ENCODE data around the gene CIROP.

The CIROP gene

DNA sequence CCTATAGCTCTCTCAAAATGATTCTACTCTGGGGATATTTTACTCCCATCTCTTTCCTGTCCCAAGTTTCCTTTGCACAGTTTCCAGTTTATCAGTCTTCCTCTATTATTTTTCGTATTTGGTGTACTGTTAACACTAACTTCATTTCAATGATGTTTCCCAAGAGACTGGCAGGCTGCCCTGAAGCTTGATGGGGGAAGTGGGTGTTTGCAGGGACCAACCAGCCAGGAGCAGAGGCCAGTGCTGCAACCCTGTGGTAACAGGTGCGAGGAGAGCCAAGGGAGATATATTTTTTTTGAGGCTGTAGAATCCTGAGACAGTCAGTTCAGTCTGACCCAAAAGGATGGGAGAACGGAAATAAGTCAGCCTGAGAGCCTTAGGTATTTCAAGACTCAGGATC, 26.1 kb upstream of the CIROP start:
- no peak for DNase-seq

DNA sequence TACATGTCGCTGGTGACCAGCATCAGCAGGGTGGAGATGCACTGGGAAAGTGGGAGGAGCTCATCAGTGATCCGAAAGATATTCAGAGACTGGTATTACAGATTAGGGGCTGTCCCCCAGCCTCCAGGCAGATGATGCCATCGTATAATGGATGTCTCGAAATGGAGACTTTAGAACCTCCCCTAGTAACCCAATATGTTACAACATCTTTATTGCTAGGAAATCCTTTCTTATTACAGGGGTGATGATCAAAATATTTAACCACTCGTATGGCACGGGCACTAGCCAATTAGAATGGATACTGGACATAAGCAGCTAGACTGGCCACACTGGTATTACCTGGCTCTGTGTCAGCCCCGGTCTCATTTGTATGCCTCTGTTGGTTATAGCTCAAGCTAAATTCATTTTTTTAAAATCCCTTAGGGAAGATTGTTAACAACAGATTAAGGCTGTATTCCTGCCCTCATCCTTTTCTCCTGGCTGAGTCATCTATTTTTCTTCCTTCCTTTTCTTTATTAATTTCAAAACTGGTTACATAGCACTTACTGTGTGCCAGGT, 25.0 kb upstream of the CIROP start:
- no peak for DNase-seq

GRCh38 chr14:23128969-23129758, 24.4 kb upstream of the CIROP start:
- no peak for DNase-seq

GRCh38 chr14:23127861-23128260, 23.1 kb upstream of the CIROP start:
- no peak for DNase-seq

DNA sequence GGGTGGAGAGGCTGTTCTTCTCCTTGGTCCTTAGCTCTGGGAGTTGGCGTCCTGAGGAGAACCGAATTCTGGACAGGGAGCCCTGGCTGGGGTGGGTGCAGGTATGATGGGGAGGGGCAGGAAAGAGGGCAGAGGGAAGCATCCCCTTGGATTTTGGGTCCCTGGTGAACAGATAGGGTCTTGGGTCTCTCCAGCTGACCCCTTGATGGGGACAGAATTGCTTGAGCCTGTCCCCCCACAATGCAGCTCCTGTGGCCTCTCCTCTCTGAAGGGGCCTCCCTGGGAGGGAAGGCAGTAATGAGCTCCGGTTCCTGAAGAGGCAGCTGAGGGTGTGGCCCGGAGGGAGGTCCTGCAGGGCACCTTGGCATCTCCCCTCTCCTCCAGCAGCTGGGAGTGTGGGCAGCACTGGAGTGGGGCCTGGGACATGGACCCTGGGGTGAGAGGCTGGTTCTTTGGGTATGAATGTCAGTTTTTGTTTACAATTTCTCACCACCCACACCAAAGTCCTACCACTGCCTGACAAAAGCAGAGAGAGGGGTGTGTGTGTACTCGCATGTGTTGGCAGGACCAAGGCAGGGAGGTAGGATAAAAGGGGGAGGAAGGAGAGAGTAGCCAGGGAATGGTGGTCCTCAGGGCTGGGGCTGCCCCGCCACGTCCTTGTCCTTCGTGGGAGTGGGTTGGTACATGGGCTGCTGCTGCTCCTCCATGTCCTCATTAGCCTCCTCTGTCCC, 21.9 kb upstream of the CIROP start:
- DNase-seq: no peak

DNA sequence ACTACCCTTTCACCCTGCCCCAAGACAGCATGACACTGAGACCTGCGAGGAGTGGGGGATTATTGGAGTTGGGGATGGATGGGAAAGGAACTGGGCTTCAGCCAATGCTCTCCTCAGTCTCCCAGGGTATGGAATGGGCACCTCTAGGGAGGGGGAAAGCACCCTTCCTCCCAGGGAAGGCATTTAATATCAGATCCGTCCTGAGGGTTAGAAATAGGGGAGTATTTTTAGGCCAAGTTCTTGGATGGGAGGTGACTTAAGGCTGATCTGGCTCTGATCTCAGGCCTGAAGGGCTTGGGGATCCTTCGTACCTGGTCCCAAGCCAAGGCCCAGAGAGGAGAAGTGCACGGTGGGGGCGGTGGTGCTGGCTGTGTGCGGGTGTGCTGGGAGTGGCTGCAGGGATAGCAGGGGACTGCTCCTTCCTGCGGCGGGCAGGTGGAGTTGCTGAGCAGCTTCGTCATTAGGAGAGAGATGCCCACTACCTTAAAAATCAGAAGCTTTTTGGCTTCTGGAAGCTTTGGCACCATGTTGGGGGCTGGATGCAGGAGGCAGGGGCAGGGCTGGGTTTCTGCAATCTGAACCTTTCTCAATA, 21.2 kb upstream of the CIROP start:
- DNase-seq: no peak

- no peak for DNase-seq
These were observed 20.2 kb upstream of the CIROP start for GRCh38 chr14:23125011-23125410.

GRCh38 chr14:23124337-23124954, 19.7 kb upstream of the CIROP start:
- no peak for DNase-seq

GRCh38 chr14:23123419-23123818, 18.6 kb upstream of the CIROP start:
- DNase-seq: no peak

GRCh38 chr14:23122086-23122485, 17.3 kb upstream of the CIROP start:
- no peak for DNase-seq

- peak; percentile 30 for DNase-seq
These were observed 16.6 kb upstream of the CIROP start for GRCh38 chr14:23121361-23121771.

- peak; percentile 90 for DNase-seq
These were observed 15.9 kb upstream of the CIROP start for GRCh38 chr14:23120541-23121251.

- DNase-seq: peak; percentile 22
These were observed 14.9 kb upstream of the CIROP start for GRCh38 chr14:23119363-23120327.

GRCh38 chr14:23118506-23119362, 13.9 kb upstream of the CIROP start, which contains the start of gene CEBPE:
Gene CEBPE (minus strand): TSS chr14:23119255. CDS start chr14:23119091, 164 bp downstream.
- DNase-seq: no peak

- no peak for DNase-seq
These were observed 12.7 kb upstream of the CIROP start for GRCh38 chr14:23117371-23118020.

GRCh38 chr14:23115918-23116317, 11.1 kb upstream of the CIROP start:
- no peak for DNase-seq

DNA sequence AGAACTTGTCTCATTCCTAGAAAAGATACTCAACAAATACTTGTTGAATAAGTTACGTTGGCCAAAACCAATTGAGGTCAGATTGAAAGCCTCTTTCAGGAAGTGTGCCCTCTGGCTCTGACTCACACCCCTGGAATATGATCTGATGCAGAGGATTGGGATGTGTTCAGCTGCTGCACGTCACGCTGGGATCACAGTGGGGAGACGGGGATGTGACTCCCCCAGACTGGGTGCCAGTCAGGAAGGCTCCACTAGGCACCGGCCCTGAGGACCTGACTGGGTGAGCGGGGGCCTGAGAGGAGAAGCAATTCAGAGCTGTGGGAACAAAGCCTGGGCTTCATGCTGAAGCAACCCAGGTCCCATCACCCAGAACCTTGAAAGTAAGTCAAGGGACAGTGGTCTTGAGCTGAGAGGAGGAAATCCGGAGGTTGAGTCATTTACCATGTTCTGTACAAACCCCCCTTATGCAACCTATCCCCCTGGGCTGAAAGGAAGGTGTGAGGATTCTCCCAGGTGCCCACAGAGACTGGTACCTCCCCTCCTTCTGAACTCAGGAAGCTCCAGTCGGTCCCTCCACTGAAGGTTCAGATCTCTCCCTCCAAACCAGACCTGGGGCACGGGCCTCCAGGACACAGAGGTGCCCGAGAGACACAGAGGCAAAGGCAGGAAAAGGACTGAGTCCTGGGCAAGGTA, 10.4 kb upstream of the CIROP start:
- DNase-seq: no peak

GRCh38 chr14:23114669-23115038, 9.9 kb upstream of the CIROP start:
- no peak for DNase-seq

DNA sequence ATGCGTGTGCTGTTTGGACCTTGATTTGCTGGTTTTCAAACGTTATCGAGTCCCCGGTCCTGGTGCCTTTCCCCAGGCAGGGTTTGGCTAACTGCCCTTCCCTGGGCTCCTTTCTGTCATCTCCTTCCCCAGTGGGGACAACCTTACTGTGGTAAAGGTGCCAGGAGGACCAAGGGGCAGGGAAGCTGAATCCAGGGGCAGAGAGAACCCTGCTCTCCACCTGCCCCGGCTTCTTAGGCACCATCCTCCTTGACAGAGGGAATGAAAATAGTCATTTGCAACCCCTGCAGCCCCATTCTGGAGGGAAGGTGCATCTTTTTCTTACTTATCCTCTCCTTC, 9.3 kb upstream of the CIROP start:
- DNase-seq: no peak

Measured in activated CD4-positive, alpha-beta T cell treated with anti-CD3 and anti-CD28 coated beads, Interleukin-10, Interleukin-2, amounts not matched to agents 100 ng/mL and 50 ng/mL, durations not matched to agents 16 hours and 8 hours (primary cell).